B cell (primary cell): ENCODE results near the gene DPT. TPM values are rescaled to one million over a fixed set of nuclear protein-coding genes. Genes with fewer than 3 reads are reported as not detected.

ENCODE experiments used
- ATAC-seq: fragments of 200-7000 bp; cut with Tn5 transposase; one replicate; pipeline ENCODE4 v1.10.0; 2021; ENCODE audit warnings: low read depth, mild to moderate bottlenecking, moderate number of reproducible peaks, moderate library complexity
- CTCF ChIA-PET: fragments of 350-600 bp; sonication (Branson Sonifier 250); formaldehyde crosslinking; loops from one replicate; lab custom pipeline; 2021; ENCODE audit warnings: antibody characterized with exemption, inconsistent platforms; lab: Charles Lee
- POLR2A ChIA-PET: fragments of 350-600 bp; sonication (Branson Sonifier 250); formaldehyde crosslinking; loops from one replicate; lab custom pipeline; 2021; ENCODE audit warnings: antibody characterized with exemption; lab: Charles Lee
- DNase-seq: peaks from one replicate; pipeline ENCODE4 v3.0.0; 2013
- H2AFZ ChIP-seq: 2 replicates; pipeline ENCODE4 v1.6.1; 2012; ENCODE audit warnings: mild to moderate bottlenecking, low read depth, low read length; ENCODE audit not compliant: insufficient read depth, poor library complexity, severe bottlenecking
- H3K27ac ChIP-seq, 2 donors: 1 replicate in 1 of 2; 2 replicates in 1 of 2; pipeline ENCODE4 v1.5.1; 2012 to 2013; ENCODE audit warnings: low read length in 2 of 2, mild to moderate bottlenecking in 2 of 2, moderate library complexity in 1 of 2
- H3K27me3 ChIP-seq, 4 experiments: fragments of 200-600 bp in 1 of 4; sonication (generic) in 1 of 4; replicated peaks in 1 of 4; 1 replicate in 2 of 4; 2 replicates in 2 of 4; pipeline versions ENCODE4 v1.6.1 to v1.7.0; 2013 to 2016; ENCODE audit warnings: low read length in 3 of 4, mild to moderate bottlenecking in 2 of 4, mixed read lengths in 1 of 4, moderate library complexity in 1 of 4; ENCODE audit not compliant: insufficient read depth in 4 of 4, control insufficient read depth in 3 of 4; ENCODE audit errors: control extremely low read depth in 1 of 4
- H3K36me3 ChIP-seq, 2 experiments: replicated peaks in 1 of 2; 1 replicate in 1 of 2; 2 replicates in 1 of 2; pipeline versions ENCODE4 v1.6.1 to v1.7.1; 2013; ENCODE audit warnings: low read length in 1 of 2; ENCODE audit not compliant: insufficient read depth in 2 of 2, control insufficient read depth in 1 of 2; ENCODE audit errors: control extremely low read depth in 1 of 2, extremely low read depth in 1 of 2
- H3K4me1 ChIP-seq, 2 donors: fragments of 200-600 bp in 1 of 2; sonication (generic) in 1 of 2; 1 replicate in 1 of 2; 2 replicates in 1 of 2; pipeline versions ENCODE4 v1.5.1 to v1.6.1; 2013 to 2017; ENCODE audit warnings: low read length in 2 of 2; ENCODE audit not compliant: control insufficient read depth in 2 of 2, insufficient read depth in 2 of 2
- H3K4me2 ChIP-seq: replicated peaks from 2 replicates; pipeline ENCODE3; 2012; ENCODE audit warnings: mild to moderate bottlenecking, low read depth, low read length; ENCODE audit not compliant: poor library complexity, severe bottlenecking
- H3K4me3 ChIP-seq, 5 experiments: fragments of 200-600 bp in 1 of 5; sonication (generic) in 1 of 5; 1 replicate in 3 of 5; 2 replicates in 2 of 5; pipeline versions ENCODE4 v1.5.1 to v1.7.0; 2011 to 2016; ENCODE audit warnings: low read length in 4 of 5, mild to moderate bottlenecking in 4 of 5, low read depth in 2 of 5, control low read depth in 1 of 5, moderate library complexity in 1 of 5; ENCODE audit not compliant: insufficient read depth in 1 of 5; ENCODE audit errors: control extremely low read depth in 1 of 5, extremely low read depth in 1 of 5
- H3K79me2 ChIP-seq: fragments of 200-600 bp; sonication (generic); one replicate; pipeline ENCODE4 v1.6.0; 2016; ENCODE audit warnings: low read length; ENCODE audit not compliant: control insufficient read depth, insufficient read depth
- H3K9ac ChIP-seq: fragments of 200-600 bp; sonication (generic); 2 replicates; pipeline ENCODE4 v1.6.1; 2017; ENCODE audit warnings: mild to moderate bottlenecking, low read length, moderate library complexity
- H3K9me3 ChIP-seq, 3 donors: one replicate each; pipeline versions ENCODE4 v1.6.1 to v1.7.1; 2013; ENCODE audit warnings: low read length in 2 of 3; ENCODE audit not compliant: control insufficient read depth in 2 of 3, insufficient read depth in 1 of 3; ENCODE audit errors: control extremely low read depth in 1 of 3
- H4K20me1 ChIP-seq: 2 replicates; pipeline ENCODE4 v1.6.0; 2012; ENCODE audit warnings: mild to moderate bottlenecking, low read length; ENCODE audit not compliant: insufficient read depth, control insufficient read depth, poor library complexity, severe bottlenecking
- H3K27ac Mint-ChIP-seq: one replicate; pipeline ENCODE4 v1.8.0; 2021; ENCODE audit warnings: mixed read lengths
- H3K27me3 Mint-ChIP-seq: one replicate; pipeline ENCODE4 v1.8.0; 2021; ENCODE audit warnings: mixed read lengths
- H3K4me1 Mint-ChIP-seq: one replicate; pipeline ENCODE4 v1.8.0; 2021; ENCODE audit warnings: mixed read lengths
- H3K4me3 Mint-ChIP-seq: one replicate; pipeline ENCODE4 v1.8.0; 2021; ENCODE audit warnings: mixed read lengths
- H3K9me3 Mint-ChIP-seq: one replicate; pipeline ENCODE4 v1.8.0; 2022; ENCODE audit warnings: mixed read lengths; ENCODE audit not compliant: insufficient read depth
- CTCF ChIP-seq: fragments of 200-600 bp; IDR thresholded peaks from one replicate; pipeline ENCODE4 v1.8.0; 2022; ENCODE audit warnings: antibody characterized with exemption, mild to moderate bottlenecking
- EZH2 ChIP-seq: IDR thresholded peaks from 2 replicates; pipeline ENCODE4 v1.6.1; 2012; ENCODE audit warnings: borderline replicate concordance, low read depth, mild to moderate bottlenecking, moderate library complexity, low read length; ENCODE audit not compliant: insufficient read depth, poor library complexity, severe bottlenecking
- WGBS: methylation state at CpG from one replicate; pipeline ENCODE4 v1.1.5; 2013; ENCODE audit warnings: missing lambda C conversion rate; ENCODE audit not compliant: insufficient coverage; 5-methylcytosine and 5-hydroxymethylcytosine counted together
- intact Hi-C: fragments of 100-400 bp; cut with micrococcal nuclease; formaldehyde crosslinking; loops from one replicate; pipeline ENCODE4 v1.10.0; 2022
- polyA plus RNA-seq: library from polyadenylated mRNA; depleted of rRNA; stranded (reverse); fragments of >200 nt; gene quantifications from 2 replicates; pipeline ENCODE4 v1.2.3, GENCODE V29; 2012
- total RNA-seq, 2 donors: library from RNA; stranded (reverse); fragments of 120-200 nt in 1 of 2; gene quantifications; 1 replicate in 1 of 2; 2 replicates in 1 of 2; pipeline versions ENCODE4 v1.2.3 to v1.2.4, GENCODE V29; 2013 to 2022

The DPT gene
- total and polyA plus RNA-seq, 2 donors (not counting 1 experiment from before 2014, with no cell fraction given), result not detected

DNA sequence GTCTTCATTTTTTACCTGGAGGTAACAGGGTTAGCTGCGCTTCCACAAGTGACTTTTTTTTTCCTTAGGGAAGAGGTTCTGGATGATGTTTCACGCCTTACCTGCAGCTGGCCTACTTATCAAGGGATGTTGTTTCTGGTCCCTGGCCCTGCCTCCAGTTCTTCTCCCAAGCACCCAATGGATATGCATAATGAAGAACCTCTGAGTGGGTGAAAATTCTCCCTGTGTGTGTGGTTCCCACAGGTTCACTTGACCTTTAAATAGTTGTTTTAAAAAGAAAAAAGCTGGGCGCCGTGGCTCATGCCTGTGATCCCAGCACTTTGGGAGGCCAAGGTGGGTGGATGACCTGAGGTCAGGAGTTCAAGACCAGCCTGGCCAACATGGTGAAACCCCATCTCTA is 31.8 kb upstream of the DPT start:
- no peak overlapping the region for H3K4me2 ChIP-seq
- CTCF ChIA-PET, result no interaction called here
- H3K9ac ChIP-seq, result no peak overlapping the region
- H3K9me3 ChIP-seq, result no peaks in the 10 kb centered on the region
- Mint-ChIP-seq H3K27me3 (peaks cover 4% of the 10 kb centered on the region), H3K4me1 (no peaks in the 10 kb centered on the region), H3K9me3 (no peaks in the 10 kb centered on the region), H3K27ac (no peak overlapping the region), H3K4me3 (no peak overlapping the region)
- no peaks in the 10 kb centered on the region for H4K20me1 ChIP-seq
- H3K36me3 ChIP-seq, result no peaks in the 10 kb centered on the region
- H3K4me1 ChIP-seq, result no peaks in the 10 kb centered on the region
- H3K27ac ChIP-seq, result no peak overlapping the region
- no peaks in the 10 kb centered on the region for H3K79me2 ChIP-seq
- DNase-seq, result no peak
- TF ChIP-seq EZH2 (no peak), CTCF (no peak)
- no peak overlapping the region for H2AFZ ChIP-seq
- 100% methylated on average over 1 of the region's 4 CpGs for WGBS
- no peaks in the 10 kb centered on the region for H3K27me3 ChIP-seq
- POLR2A ChIA-PET, result no interaction called here
- H3K4me3 ChIP-seq, result no peak overlapping the region
- intact Hi-C loops, result no loop called here
- ATAC-seq, result no peak

- Histone ChIP-seq H3K27ac (no peak overlapping the region), H3K4me1 (no peaks in the 10 kb centered on the region), H3K9me3 (no peaks in the 10 kb centered on the region), H2AFZ (no peak overlapping the region), H3K9ac (no peak overlapping the region), H3K79me2 (no peaks in the 10 kb centered on the region), H3K27me3 (no peaks in the 10 kb centered on the region), H3K36me3 (no peaks in the 10 kb centered on the region), H3K4me3 (no peak overlapping the region), H4K20me1 (no peaks in the 10 kb centered on the region), H3K4me2 (no peak overlapping the region)
- Mint-ChIP-seq H3K4me1 (no peaks in the 10 kb centered on the region), H3K9me3 (no peaks in the 10 kb centered on the region), H3K27me3 (peaks cover 4% of the 10 kb centered on the region), H3K27ac (no peak overlapping the region), H3K4me3 (no peak overlapping the region)
- CTCF ChIA-PET, result no interaction called here
- ATAC-seq (no peak), DNase-seq (no peak)
- WGBS, result 92% methylated on average over 1 of the region's 2 CpGs
- POLR2A ChIA-PET, result no interaction called here
- TF ChIP-seq EZH2 (no peak), CTCF (no peak)
- intact Hi-C loops, result no loop called here
Observed at GRCh38 chr1:168760241-168760640, 31.2 kb upstream of the DPT start.
